B cell (primary cell): Measurements from ENCODE around the gene TMED7. TPM values are rescaled to one million over a fixed set of nuclear protein-coding genes. Genes with fewer than 3 reads are reported as not detected.

Experiments used
- ATAC-seq: fragments of 200-7000 bp; cut with Tn5 transposase; one replicate; pipeline ENCODE4 v1.10.0; 2021; ENCODE audit warnings: low read depth, mild to moderate bottlenecking, moderate number of reproducible peaks, moderate library complexity
- CTCF ChIA-PET: fragments of 350-600 bp; sonication (Branson Sonifier 250); formaldehyde crosslinking; loops from one replicate; lab custom pipeline; 2021; ENCODE audit warnings: antibody characterized with exemption, inconsistent platforms; lab: Charles Lee
- POLR2A ChIA-PET: fragments of 350-600 bp; sonication (Branson Sonifier 250); formaldehyde crosslinking; loops from one replicate; lab custom pipeline; 2021; ENCODE audit warnings: antibody characterized with exemption; lab: Charles Lee
- DNase-seq: peaks from one replicate; pipeline ENCODE4 v3.0.0; 2013
- H2AFZ ChIP-seq: 2 replicates; pipeline ENCODE4 v1.6.1; 2012; ENCODE audit warnings: mild to moderate bottlenecking, low read depth, low read length; ENCODE audit not compliant: insufficient read depth, poor library complexity, severe bottlenecking
- H3K27ac ChIP-seq, 2 donors: 1 replicate in 1 of 2; 2 replicates in 1 of 2; pipeline ENCODE4 v1.5.1; 2012 to 2013; ENCODE audit warnings: low read length in 2 of 2, mild to moderate bottlenecking in 2 of 2, moderate library complexity in 1 of 2
- H3K27me3 ChIP-seq, 4 experiments: fragments of 200-600 bp in 1 of 4; sonication (generic) in 1 of 4; replicated peaks in 1 of 4; 1 replicate in 2 of 4; 2 replicates in 2 of 4; pipeline versions ENCODE4 v1.6.1 to v1.7.0; 2013 to 2016; ENCODE audit warnings: low read length in 3 of 4, mild to moderate bottlenecking in 2 of 4, mixed read lengths in 1 of 4, moderate library complexity in 1 of 4; ENCODE audit not compliant: insufficient read depth in 4 of 4, control insufficient read depth in 3 of 4; ENCODE audit errors: control extremely low read depth in 1 of 4
- H3K36me3 ChIP-seq, 2 experiments: replicated peaks in 1 of 2; 1 replicate in 1 of 2; 2 replicates in 1 of 2; pipeline versions ENCODE4 v1.6.1 to v1.7.1; 2013; ENCODE audit warnings: low read length in 1 of 2; ENCODE audit not compliant: insufficient read depth in 2 of 2, control insufficient read depth in 1 of 2; ENCODE audit errors: control extremely low read depth in 1 of 2, extremely low read depth in 1 of 2
- H3K4me1 ChIP-seq, 2 donors: fragments of 200-600 bp in 1 of 2; sonication (generic) in 1 of 2; 1 replicate in 1 of 2; 2 replicates in 1 of 2; pipeline versions ENCODE4 v1.5.1 to v1.6.1; 2013 to 2017; ENCODE audit warnings: low read length in 2 of 2; ENCODE audit not compliant: control insufficient read depth in 2 of 2, insufficient read depth in 2 of 2
- H3K4me2 ChIP-seq: replicated peaks from 2 replicates; pipeline ENCODE3; 2012; ENCODE audit warnings: mild to moderate bottlenecking, low read depth, low read length; ENCODE audit not compliant: poor library complexity, severe bottlenecking
- H3K4me3 ChIP-seq, 5 experiments: fragments of 200-600 bp in 1 of 5; sonication (generic) in 1 of 5; 1 replicate in 3 of 5; 2 replicates in 2 of 5; pipeline versions ENCODE4 v1.5.1 to v1.7.0; 2011 to 2016; ENCODE audit warnings: low read length in 4 of 5, mild to moderate bottlenecking in 4 of 5, low read depth in 2 of 5, control low read depth in 1 of 5, moderate library complexity in 1 of 5; ENCODE audit not compliant: insufficient read depth in 1 of 5; ENCODE audit errors: control extremely low read depth in 1 of 5, extremely low read depth in 1 of 5
- H3K79me2 ChIP-seq: fragments of 200-600 bp; sonication (generic); one replicate; pipeline ENCODE4 v1.6.0; 2016; ENCODE audit warnings: low read length; ENCODE audit not compliant: control insufficient read depth, insufficient read depth
- H3K9ac ChIP-seq: fragments of 200-600 bp; sonication (generic); 2 replicates; pipeline ENCODE4 v1.6.1; 2017; ENCODE audit warnings: mild to moderate bottlenecking, low read length, moderate library complexity
- H3K9me3 ChIP-seq, 3 donors: one replicate each; pipeline versions ENCODE4 v1.6.1 to v1.7.1; 2013; ENCODE audit warnings: low read length in 2 of 3; ENCODE audit not compliant: control insufficient read depth in 2 of 3, insufficient read depth in 1 of 3; ENCODE audit errors: control extremely low read depth in 1 of 3
- H4K20me1 ChIP-seq: 2 replicates; pipeline ENCODE4 v1.6.0; 2012; ENCODE audit warnings: mild to moderate bottlenecking, low read length; ENCODE audit not compliant: insufficient read depth, control insufficient read depth, poor library complexity, severe bottlenecking
- H3K27ac Mint-ChIP-seq: one replicate; pipeline ENCODE4 v1.8.0; 2021; ENCODE audit warnings: mixed read lengths
- H3K27me3 Mint-ChIP-seq: one replicate; pipeline ENCODE4 v1.8.0; 2021; ENCODE audit warnings: mixed read lengths
- H3K4me1 Mint-ChIP-seq: one replicate; pipeline ENCODE4 v1.8.0; 2021; ENCODE audit warnings: mixed read lengths
- H3K4me3 Mint-ChIP-seq: one replicate; pipeline ENCODE4 v1.8.0; 2021; ENCODE audit warnings: mixed read lengths
- H3K9me3 Mint-ChIP-seq: one replicate; pipeline ENCODE4 v1.8.0; 2022; ENCODE audit warnings: mixed read lengths; ENCODE audit not compliant: insufficient read depth
- EZH2 ChIP-seq: IDR thresholded peaks from 2 replicates; pipeline ENCODE4 v1.6.1; 2012; ENCODE audit warnings: borderline replicate concordance, low read depth, mild to moderate bottlenecking, moderate library complexity, low read length; ENCODE audit not compliant: insufficient read depth, poor library complexity, severe bottlenecking
- WGBS: methylation state at CpG from one replicate; pipeline ENCODE4 v1.1.5; 2013; ENCODE audit warnings: missing lambda C conversion rate; ENCODE audit not compliant: insufficient coverage; 5-methylcytosine and 5-hydroxymethylcytosine counted together
- intact Hi-C: fragments of 100-400 bp; cut with micrococcal nuclease; formaldehyde crosslinking; loops from one replicate; pipeline ENCODE4 v1.10.0; 2022
- polyA plus RNA-seq: library from polyadenylated mRNA; depleted of rRNA; stranded (reverse); fragments of >200 nt; gene quantifications from 2 replicates; pipeline ENCODE4 v1.2.3, GENCODE V29; 2012
- total RNA-seq, 2 donors: library from RNA; stranded (reverse); fragments of 120-200 nt in 1 of 2; gene quantifications; 1 replicate in 1 of 2; 2 replicates in 1 of 2; pipeline versions ENCODE4 v1.2.3 to v1.2.4, GENCODE V29; 2013 to 2022
- TF ChIP-seq, protein P1 (sequence below): fragments of 200-600 bp; IDR thresholded peaks from one replicate; pipeline ENCODE4 v1.8.0; 2022; ENCODE audit warnings: antibody characterized with exemption, mild to moderate bottlenecking

The TMED7 gene
- total and polyA plus RNA-seq, 2 donors (not counting 1 experiment from before 2014, with no cell fraction given), result 17.3 to 40.4 TPM

- Mint-ChIP-seq H3K27ac (no peak overlapping the region), H3K9me3 (peaks cover 2% of the 10 kb centered on the region), H3K4me1 (peaks cover 29% of the 10 kb centered on the region), H3K27me3 (no peaks in the 10 kb centered on the region), H3K4me3 (no peak overlapping the region)
- ChIA-PET CTCF (interaction anchor here (0.7 to 13.9 kb wide), 24 partner anchors 9 to 477 kb away, joined by 3 to 327 read pairs (median 5); partner anchors contain the start of genes ARL14EPL, CCDC112 and FEM1C), POLR2A (no interaction called here)
- Histone ChIP-seq H3K4me3 (no peak overlapping the region), H3K27me3 (no peaks in the 10 kb centered on the region), H3K9me3 (no peaks in the 10 kb centered on the region), H3K4me2 (no peak overlapping the region), H4K20me1 (no peaks in the 10 kb centered on the region), H2AFZ (no peak overlapping the region), H3K4me1 (peaks cover 19% of the 10 kb centered on the region in 2 donors), H3K79me2 (no peaks in the 10 kb centered on the region), H3K27ac (no peak overlapping the region), H3K9ac (no peak overlapping the region), H3K36me3 (no peaks in the 10 kb centered on the region)
- WGBS, result 66% methylated on average over 3 of the region's 5 CpGs
- intact Hi-C loops, result no loop called here
- TF ChIP-seq, protein P1, sequence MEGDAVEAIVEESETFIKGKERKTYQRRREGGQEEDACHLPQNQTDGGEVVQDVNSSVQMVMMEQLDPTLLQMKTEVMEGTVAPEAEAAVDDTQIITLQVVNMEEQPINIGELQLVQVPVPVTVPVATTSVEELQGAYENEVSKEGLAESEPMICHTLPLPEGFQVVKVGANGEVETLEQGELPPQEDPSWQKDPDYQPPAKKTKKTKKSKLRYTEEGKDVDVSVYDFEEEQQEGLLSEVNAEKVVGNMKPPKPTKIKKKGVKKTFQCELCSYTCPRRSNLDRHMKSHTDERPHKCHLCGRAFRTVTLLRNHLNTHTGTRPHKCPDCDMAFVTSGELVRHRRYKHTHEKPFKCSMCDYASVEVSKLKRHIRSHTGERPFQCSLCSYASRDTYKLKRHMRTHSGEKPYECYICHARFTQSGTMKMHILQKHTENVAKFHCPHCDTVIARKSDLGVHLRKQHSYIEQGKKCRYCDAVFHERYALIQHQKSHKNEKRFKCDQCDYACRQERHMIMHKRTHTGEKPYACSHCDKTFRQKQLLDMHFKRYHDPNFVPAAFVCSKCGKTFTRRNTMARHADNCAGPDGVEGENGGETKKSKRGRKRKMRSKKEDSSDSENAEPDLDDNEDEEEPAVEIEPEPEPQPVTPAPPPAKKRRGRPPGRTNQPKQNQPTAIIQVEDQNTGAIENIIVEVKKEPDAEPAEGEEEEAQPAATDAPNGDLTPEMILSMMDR, result no peak
- TF ChIP-seq EZH2, result no peak
- DNase-seq (peak; percentile 20), ATAC-seq (no peak)
These were observed 50.4 kb downstream of the TMED7 start for GRCh38 chr5:115575167-115576070.

DNA sequence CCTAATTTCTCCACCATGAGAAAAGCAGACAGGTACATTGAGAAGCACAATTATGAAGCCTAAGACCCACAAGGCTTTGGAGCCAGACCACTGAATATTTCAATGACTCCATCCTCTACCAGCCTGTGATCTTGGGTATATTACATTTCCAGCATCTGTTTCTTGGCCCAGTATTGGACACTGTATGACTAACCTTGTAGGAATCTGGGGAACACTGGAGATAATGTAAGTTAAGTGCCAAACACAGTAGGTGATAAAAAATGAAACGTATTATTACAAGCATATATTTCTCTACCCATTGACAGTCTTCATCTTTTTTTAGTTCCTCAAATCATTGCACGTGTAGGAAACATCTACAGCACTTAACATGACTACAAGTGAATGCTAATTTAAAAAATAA lies 52.7 kb downstream of the TMED7 start:
- Histone ChIP-seq H3K4me1 (peaks cover 3 to 5% of the 10 kb centered on the region in 2 donors), H2AFZ (no peak overlapping the region), H3K79me2 (no peaks in the 10 kb centered on the region), H3K36me3 (no peaks in the 10 kb centered on the region), H4K20me1 (no peaks in the 10 kb centered on the region), H3K9ac (no peak overlapping the region), H3K27ac (no peak overlapping the region), H3K9me3 (no peaks in the 10 kb centered on the region), H3K4me2 (no peak overlapping the region), H3K4me3 (no peak overlapping the region), H3K27me3 (no peaks in the 10 kb centered on the region)
- ATAC-seq (no peak), DNase-seq (no peak)
- POLR2A ChIA-PET, result no interaction called here
- Mint-ChIP-seq H3K4me1 (peaks cover 10% of the 10 kb centered on the region), H3K27me3 (no peaks in the 10 kb centered on the region), H3K27ac (no peak overlapping the region), H3K9me3 (peaks cover 2% of the 10 kb centered on the region), H3K4me3 (no peak overlapping the region)
- CTCF ChIA-PET, result interaction anchor here (0.7 to 13.9 kb wide), 4 partner anchors 9 to 461 kb away, joined by 3 to 327 read pairs (median 4); no protein-coding TSS in a partner anchor
- intact Hi-C loops, result no loop called here
- WGBS, result no CpG with 5 or more reads among the region's 2 CpGs
- TF ChIP-seq, protein P1, result no peak
